IMR-90 (cell line): ENCODE data around the gene CD274. TPM values are rescaled to one million over a fixed set of nuclear protein-coding genes. Genes with fewer than 3 reads are reported as not detected.

Experiments used
- CTCF ChIP-seq: conservative IDR thresholded peaks from 2 replicates; pipeline ENCODE4 v1.5.1; 2012; ENCODE audit warnings: mild to moderate bottlenecking, low read depth, low read length, improper control_type of control experiment
- polyA plus RNA-seq, 3 experiments: library from polyadenylated mRNA; depleted of rRNA; stranded (reverse); fragments of >200 nt; gene quantifications; 2 replicates each; pipeline ENCODE4 v1.2.3, GENCODE V29; 2012; ENCODE audit warnings: low replicate concordance in 1 of 3
- total RNA-seq: library from RNA; depleted of rRNA; stranded (reverse); fragments of >200 nt; gene quantifications from 2 replicates; pipeline ENCODE4 v1.2.3, GENCODE V29; 2012

Gene CD274
- total and polyA plus RNA-seq, 2 of the 4 experiments (the other 2 are of a cell fraction), result 17.4 to 19.4 TPM

GRCh38 chr9:5512658-5513452 lies 62.5 kb downstream of the CD274 start (continued):
- no peak for TF ChIP-seq CTCF
